Measurements from ENCODE around the gene SLC27A1. TPM values are rescaled to one million over a fixed set of nuclear protein-coding genes. Genes with fewer than 3 reads are reported as not detected.
"Not testable (repeated sequence)": the region's sequence is repeated elsewhere in the genome, so short reads cannot be mapped to it uniquely, and the experiment has no call there.

SLC27A1 gene
- polyA plus RNA-seq, 1 of the 3 experiments (the other 2 are of a cell fraction): 15.0 TPM

- no peaks in the 10 kb centered on the region for H3K36me3 ChIP-seq (replicated peaks in 1 of 2; ENCODE audit: control insufficient read depth in 1 of 2, insufficient read depth in 2 of 2, low read length in 1 of 2)
- TF ChIP-seq TAF1 (IDR thresholded peaks at IDR 0.05; ENCODE audit: borderline replicate concordance, low read depth, low read length): no peak
- peak; percentile 78; the same call in 1 of the 2 replicates for TF ChIP-seq FOSL2 (IDR thresholded peaks at IDR 0.05; ENCODE audit: borderline replicate concordance, low read depth)
- TF ChIP-seq JUND (IDR thresholded peaks at IDR 0.05): peak; percentile 51; the same call in 1 of the 2 replicates
- TF ChIP-seq RCOR1 (IDR thresholded peaks at IDR 0.05; ENCODE audit: low read length): no peak
- TF ChIP-seq TCF12 (IDR thresholded peaks at IDR 0.05): peak; percentile 38; the same call in 1 of the 2 replicates
- no peak for TF ChIP-seq USF2 (IDR thresholded peaks at IDR 0.05; ENCODE audit: borderline replicate concordance, low read depth, low read length)
- no peak for TF ChIP-seq POLR2AphosphoS5 (IDR thresholded peaks at IDR 0.05; ENCODE audit: low read depth, low read length)
- H3F3A ChIP-seq (replicated peaks; ENCODE audit: insufficient read depth): no peaks in the 10 kb centered on the region
- ChIA-PET CTCF (no interaction called here), POLR2A (no interaction called here)
- H3K4me1 ChIP-seq (ENCODE audit: control insufficient read depth in 1 of 2, insufficient read depth in 2 of 2, low read depth in 1 of 2, low read length in 1 of 2): peaks cover 12 to 15% of the 10 kb centered on the region in 2 experiments; a peak in 3 of 4 replicates
- H3K9ac ChIP-seq: no peak overlapping the region
- H3K9me2 ChIP-seq: no peaks in the 10 kb centered on the region
- H3K79me2 ChIP-seq (ENCODE audit: insufficient read depth): peaks cover 46% of the 10 kb centered on the region
- no peaks in the 10 kb centered on the region; the same call in 1 of the 2 replicates for H4K20me1 ChIP-seq (ENCODE audit: insufficient read depth)
- peak overlapping the region in 1 of 2 experiments; percentile 34; a peak in 1 of 4 replicates for H3K27ac ChIP-seq (ENCODE audit: low read depth in 2 of 2, low read length in 1 of 2)
- DNase-seq: no peak
- H3K27me3 ChIP-seq (ENCODE audit: insufficient read depth): no peaks in the 10 kb centered on the region
- no peaks in the 10 kb centered on the region for H3K9me3 ChIP-seq
- no peak overlapping the region for H2AFZ ChIP-seq (ENCODE audit: low read depth)
- no peak overlapping the region for H3K4me3 ChIP-seq (ENCODE audit: low read depth in 2 of 2, low read length in 1 of 2)
- 80% methylated on average over 9 of the region's 9 CpGs for WGBS (ENCODE audit: low lambda C conversion rate)
- 0 out of 2 replicates have a peak overlapping the region, but pooled peaks have one; percentile 41 for H3K4me2 ChIP-seq
Observed at GRCh38 chr19:17473041-17473440, 2.7 kb downstream of the SLC27A1 start.

GRCh38 chr19:17475011-17475540 is 4.8 kb downstream of the SLC27A1 start:
- peaks cover 9 to 17% of the 10 kb centered on the region in 2 experiments; a peak in 2 of 4 replicates for H3K4me1 ChIP-seq (ENCODE audit: control insufficient read depth in 1 of 2, insufficient read depth in 2 of 2, low read depth in 1 of 2, low read length in 1 of 2)
- H3K27ac ChIP-seq (ENCODE audit: low read depth in 2 of 2, low read length in 1 of 2): peak overlapping the region in 1 of 2 experiments; percentile 44; a peak in 2 of 4 replicates
- H3K4me2 ChIP-seq: peak overlapping the region; percentile 53; the same call in 1 of the 2 replicates
- not testable (repeated sequence) for H3K9me2 ChIP-seq; H2AFZ ChIP-seq (ENCODE audit: low read depth); H3F3A ChIP-seq (replicated peaks; ENCODE audit: insufficient read depth); DNase-seq; H3K36me3 ChIP-seq (replicated peaks in 1 of 2; ENCODE audit: control insufficient read depth in 1 of 2, insufficient read depth in 2 of 2, low read length in 1 of 2); H3K27me3 ChIP-seq (ENCODE audit: insufficient read depth); H3K9me3 ChIP-seq; H3K4me3 ChIP-seq (ENCODE audit: low read depth in 2 of 2, low read length in 1 of 2); H4K20me1 ChIP-seq (ENCODE audit: insufficient read depth)
- H3K9ac ChIP-seq: 0 out of 2 replicates have a peak overlapping the region, but pooled peaks have one; percentile 2
- 79% methylated on average over 5 of the region's 6 CpGs for WGBS (ENCODE audit: low lambda C conversion rate)
- H3K79me2 ChIP-seq (ENCODE audit: insufficient read depth): peaks cover 46% of the 10 kb centered on the region
- CTCF ChIA-PET: interaction anchor here (1.0 kb wide), 1 partner anchor 14 kb away, joined by 3 read pairs; the partner anchor contains the start of gene NXNL1
- POLR2A ChIA-PET: interaction anchor here (0.7 kb wide), 1 partner anchor 34 kb away, joined by 3 read pairs; no protein-coding TSS in a partner anchor

- no peaks in the 10 kb centered on the region; the same call in 1 of the 2 replicates for H4K20me1 ChIP-seq (ENCODE audit: insufficient read depth)
- H3K27ac ChIP-seq (ENCODE audit: low read depth in 2 of 2, low read length in 1 of 2): peak overlapping the region in 1 of 2 experiments; percentile 44; a peak in 2 of 4 replicates
- H3K4me2 ChIP-seq: peak overlapping the region; percentile 53
- H3K9me2 ChIP-seq: no peaks in the 10 kb centered on the region
- POLR2A ChIA-PET: no interaction called here
- no peaks in the 10 kb centered on the region for H3K9me3 ChIP-seq
- DNase-seq: no peak
- CTCF ChIA-PET: interaction anchor here (1.0 kb wide), 1 partner anchor 14 kb away, joined by 3 read pairs; the partner anchor contains the start of gene NXNL1
- H3K4me3 ChIP-seq (ENCODE audit: low read depth in 2 of 2, low read length in 1 of 2): no peak overlapping the region
- H3K9ac ChIP-seq: 0 out of 2 replicates have a peak overlapping the region, but pooled peaks have one; percentile 2
- WGBS (ENCODE audit: low lambda C conversion rate): 33% methylated on average over 6 of the region's 10 CpGs
- H3K27me3 ChIP-seq (ENCODE audit: insufficient read depth): no peaks in the 10 kb centered on the region
- no peaks in the 10 kb centered on the region for H3K36me3 ChIP-seq (replicated peaks in 1 of 2; ENCODE audit: control insufficient read depth in 1 of 2, insufficient read depth in 2 of 2, low read length in 1 of 2)
- no peak overlapping the region for H2AFZ ChIP-seq (ENCODE audit: low read depth)
- peaks cover 7% of the 10 kb centered on the region for H3F3A ChIP-seq (replicated peaks; ENCODE audit: insufficient read depth)
- peaks cover 46% of the 10 kb centered on the region for H3K79me2 ChIP-seq (ENCODE audit: insufficient read depth)
- H3K4me1 ChIP-seq (ENCODE audit: control insufficient read depth in 1 of 2, insufficient read depth in 2 of 2, low read depth in 1 of 2, low read length in 1 of 2): peaks cover 9 to 17% of the 10 kb centered on the region in 2 experiments; a peak in 2 of 4 replicates
- TF ChIP-seq GATA2 (CRISPR knock-in tag; IDR thresholded peaks at IDR 0.05) (no peak), CTCF (IDR thresholded peaks at IDR 0.05) (no peak), ELF1 (IDR thresholded peaks at IDR 0.05) (peak; percentile 65; the same call in 1 of the 2 replicates), USF1 (IDR thresholded peaks at IDR 0.05; ENCODE audit: borderline replicate concordance, low read depth) (no peak), YY1 (IDR thresholded peaks at IDR 0.05; ENCODE audit: low read depth) (no peak), JUND (IDR thresholded peaks at IDR 0.05) (no peak), CHD2 (IDR thresholded peaks at IDR 0.05; ENCODE audit: low read length, partially characterized antibody) (no peak), SIN3A (IDR thresholded peaks at IDR 0.05; ENCODE audit: borderline replicate concordance, low read depth, low read length) (0 out of 2 replicates have a peak, but pooled peaks have one; percentile 10), MAX (IDR thresholded peaks at IDR 0.05; ENCODE audit: low read depth) (peak; percentile 75), USF2 (IDR thresholded peaks at IDR 0.05; ENCODE audit: borderline replicate concordance, low read depth, low read length) (no peak)
Observed at GRCh38 chr19:17475541-17476115, 5.3 kb downstream of the SLC27A1 start.
